HG03175 (cell line): ENCODE data around the gene LRTM2.
"Not testable (repeated sequence)": the region's sequence is repeated elsewhere in the genome, so short reads cannot be mapped to it uniquely, and the experiment has no call there.

Experiments used
- ATAC-seq: cut with Tn5 transposase; IDR thresholded peaks from one replicate; pipeline ENCODE4 v1.9.1; 2021; ENCODE audit warnings: mild to moderate bottlenecking, moderate library complexity; ENCODE audit not compliant: unreplicated experiment

The LRTM2 gene

GRCh38 chr12:1811281-1811947 is 9.0 kb upstream of the LRTM2 start:
- no peak for ATAC-seq

GRCh38 chr12:1811948-1812291 is 8.4 kb upstream of the LRTM2 start:
- no peak for ATAC-seq

- ATAC-seq, result no peak
These were observed 7.6 kb upstream of the LRTM2 start for GRCh38 chr12:1812650-1813302.

GRCh38 chr12:1814266-1814665 is 6.1 kb upstream of the LRTM2 start:
- no peak for ATAC-seq

GRCh38 chr12:1815108-1815507 is 5.3 kb upstream of the LRTM2 start:
- no peak for ATAC-seq

GRCh38 chr12:1815814-1816729 is 4.3 kb upstream of the LRTM2 start:
- no peak for ATAC-seq

GRCh38 chr12:1816730-1817348 is 3.5 kb upstream of the LRTM2 start:
- no peak for ATAC-seq

- ATAC-seq, result not testable (repeated sequence)
These were observed 2.4 kb upstream of the LRTM2 start for GRCh38 chr12:1817928-1818327.

GRCh38 chr12:1819050-1819449 is 1.3 kb upstream of the LRTM2 start:
- ATAC-seq, result no peak

- no peak for ATAC-seq
These were observed 794 bp upstream of the LRTM2 start for GRCh38 chr12:1819571-1819970.

- no peak for ATAC-seq
These were observed 529 bp downstream of the LRTM2 start for GRCh38 chr12:1820896-1821291.

GRCh38 chr12:1821805-1822204 is 1.4 kb downstream of the LRTM2 start:
- no peak for ATAC-seq

GRCh38 chr12:1822699-1823098 is 2.3 kb downstream of the LRTM2 start:
- no peak for ATAC-seq

GRCh38 chr12:1823237-1823636 is 2.9 kb downstream of the LRTM2 start:
- no peak for ATAC-seq

GRCh38 chr12:1825382-1826102 is 5.2 kb downstream of the LRTM2 start:
- ATAC-seq, result no peak

GRCh38 chr12:1826401-1826800 is 6.0 kb downstream of the LRTM2 start:
- ATAC-seq, result no peak

- no peak for ATAC-seq
These were observed 6.7 kb downstream of the LRTM2 start for GRCh38 chr12:1826867-1827705.

GRCh38 chr12:1827826-1828805 is 7.8 kb downstream of the LRTM2 start:
- no peak for ATAC-seq

GRCh38 chr12:1828856-1829255 is 8.5 kb downstream of the LRTM2 start:
- ATAC-seq, result no peak
